Ishikawa (cell line): ENCODE measurements around the gene RPS6KA4.

ENCODE experiments used
- CEBPB ChIP-seq: IDR thresholded peaks from 2 replicates; pipeline ENCODE4 v1.6.1; 2012
- CREB1 ChIP-seq: IDR thresholded peaks from 2 replicates; pipeline ENCODE4 v1.6.1; 2012; ENCODE audit warnings: low read depth
- EGR1 ChIP-seq: IDR thresholded peaks from 2 replicates; pipeline ENCODE4 v1.6.1; 2012
- EP300 ChIP-seq: IDR thresholded peaks from 2 replicates; pipeline ENCODE4 v1.6.1; 2012; ENCODE audit warnings: borderline replicate concordance
- FOXM1 ChIP-seq: IDR thresholded peaks from 2 replicates; pipeline ENCODE4 v1.6.1; 2012; ENCODE audit warnings: low read depth, borderline replicate concordance
- MAX ChIP-seq: IDR thresholded peaks from 2 replicates; pipeline ENCODE4 v1.6.1; 2012
- NFIC ChIP-seq: IDR thresholded peaks from 2 replicates; pipeline ENCODE4 v1.6.1; 2012
- RAD21 ChIP-seq: IDR thresholded peaks from 2 replicates; pipeline ENCODE4 v1.6.1; 2012; ENCODE audit warnings: low read depth
- REST ChIP-seq: IDR thresholded peaks from 2 replicates; pipeline ENCODE4 v1.6.1; 2012; ENCODE audit warnings: low read depth, mild to moderate bottlenecking
- TAF1 ChIP-seq: IDR thresholded peaks from 2 replicates; pipeline ENCODE4 v1.6.1; 2012; ENCODE audit warnings: low read depth, mild to moderate bottlenecking
- TCF12 ChIP-seq: IDR thresholded peaks from 2 replicates; pipeline ENCODE4 v1.6.1; 2012; ENCODE audit warnings: low read depth
- TEAD4 ChIP-seq: IDR thresholded peaks from 2 replicates; pipeline ENCODE4 v1.6.1; 2012
- USF1 ChIP-seq: IDR thresholded peaks from 2 replicates; pipeline ENCODE4 v1.6.1; 2012
- YY1 ChIP-seq: IDR thresholded peaks from 2 replicates; pipeline ENCODE4 v1.6.1; 2012; ENCODE audit warnings: low read depth
- ZBTB7A ChIP-seq: IDR thresholded peaks from 2 replicates; pipeline ENCODE4 v1.6.1; 2012; ENCODE audit warnings: low read depth

RPS6KA4 gene

GRCh38 chr11:64343767-64344559 lies 15.0 kb upstream of the RPS6KA4 start:
- TF ChIP-seq RAD21 (peak; percentile 50), ZBTB7A (no peak)

GRCh38 chr11:64344787-64345186 lies 14.2 kb upstream of the RPS6KA4 start:
- TF ChIP-seq RAD21: no peak
- no peak for TF ChIP-seq NFIC
- no peak for TF ChIP-seq CEBPB
- no peak for TF ChIP-seq REST
- no peak for TF ChIP-seq USF1
- no peak for TF ChIP-seq YY1
- no peak for TF ChIP-seq MAX
- TF ChIP-seq EGR1: no peak
- TF ChIP-seq FOXM1: no peak
- no peak for TF ChIP-seq TCF12

- TF ChIP-seq FOXM1 (no peak), ZBTB7A (no peak), YY1 (no peak), NFIC (no peak), TEAD4 (no peak)
Observed at GRCh38 chr11:64347193-64347867, 11.6 kb upstream of the RPS6KA4 start.

- no peak for TF ChIP-seq FOXM1
Observed at GRCh38 chr11:64348383-64349024, 10.5 kb upstream of the RPS6KA4 start.

- TF ChIP-seq MAX (no peak), EGR1 (no peak), TEAD4 (no peak)
Observed at GRCh38 chr11:64349025-64349387, 10.0 kb upstream of the RPS6KA4 start.

- TF ChIP-seq REST (no peak), YY1 (no peak), EGR1 (no peak), EP300 (no peak), CEBPB (no peak), TAF1 (no peak), TCF12 (no peak), RAD21 (no peak), CREB1 (no peak), ZBTB7A (no peak), TEAD4 (no peak), NFIC (no peak), FOXM1 (no peak), MAX (no peak), USF1 (no peak)
Observed at GRCh38 chr11:64349404-64349803, 9.6 kb upstream of the RPS6KA4 start.
